ENCODE data around the gene R3HDML. TPM values are rescaled to one million over a fixed set of nuclear protein-coding genes. Genes with fewer than 3 reads are reported as not detected.
A peak's percentile ranks its signal among the peaks of the same experiment; 100 is the strongest.

R3HDML gene
- total and polyA plus RNA-seq, 2 of the 13 experiments (the other 11 are each of a cell fraction or from before 2014, with no cell fraction given): not detected

- TF ChIP-seq ZBTB46 (CRISPR knock-in tag; IDR thresholded peaks at IDR 0.05; ENCODE audit: borderline replicate concordance) (peak; percentile 87; the same call in 1 of the 2 replicates), HDAC2 (CRISPR knock-in tag; IDR thresholded peaks at IDR 0.05) (peak; percentile 73), AHR (CRISPR knock-in tag; IDR thresholded peaks at IDR 0.05) (0 out of 2 replicates have a peak, but pooled peaks have one; percentile 81), ZBTB7A (CRISPR knock-in tag; IDR thresholded peaks at IDR 0.05) (peak; percentile 70), ZNF687 (CRISPR knock-in tag; IDR thresholded peaks at IDR 0.05) (peak; percentile 96), ARNT (IDR thresholded peaks at IDR 0.05) (no peak), ZBTB1 (CRISPR knock-in tag; IDR thresholded peaks at IDR 0.05; ENCODE audit: borderline replicate concordance) (no peak), CHD4 (IDR thresholded peaks at IDR 0.05; ENCODE audit: borderline replicate concordance, low read length) (no peak), ZC3H4 (CRISPR knock-in tag; IDR thresholded peaks at IDR 0.05; ENCODE audit: borderline replicate concordance) (no peak), EEA1 (CRISPR knock-in tag; IDR thresholded peaks at IDR 0.05; ENCODE audit: borderline replicate concordance) (peak; percentile 23; the same call in 1 of the 2 replicates), KLF6 (CRISPR knock-in tag; IDR thresholded peaks at IDR 0.05) (peak; percentile 62; the same call in 1 of the 2 replicates), ZEB1 (IDR thresholded peaks at IDR 0.05; ENCODE audit: insufficient replicate concordance, low read depth) (peak; percentile 87), ZSCAN29 (CRISPR knock-in tag; conservative IDR thresholded peaks at IDR 0.05) (peak; percentile 95), GTF3A (CRISPR knock-in tag; conservative IDR thresholded peaks at IDR 0.05) (peak; percentile 99), BCL3 (CRISPR knock-in tag; IDR thresholded peaks at IDR 0.05) (peak; percentile 77), AGO1 (IDR thresholded peaks at IDR 0.05; ENCODE audit: low read depth, low read length, poor library complexity, severe bottlenecking) (peak; percentile 97), ZNF362 (CRISPR knock-in tag; IDR thresholded peaks at IDR 0.05; ENCODE audit: borderline replicate concordance) (peak; percentile 61; the same call in 1 of the 2 replicates), MXD4 (CRISPR knock-in tag; IDR thresholded peaks at IDR 0.05) (peak; percentile 73), KAT7 (CRISPR knock-in tag; IDR thresholded peaks at IDR 0.05; ENCODE audit: borderline replicate concordance) (peak; percentile 23; the same call in 1 of the 2 replicates), MZF1 (CRISPR knock-in tag; IDR thresholded peaks at IDR 0.05; ENCODE audit: borderline replicate concordance) (no peak), RXRB (CRISPR knock-in tag; IDR thresholded peaks at IDR 0.05; ENCODE audit: borderline replicate concordance) (peak; percentile 26; the same call in 1 of the 2 replicates)
These were observed 18.9 kb downstream of the R3HDML start, which contains the start of gene HNF4A (continued) for GRCh38 chr20:44355498-44356352.

All from HepG2 (cell line).